ENCODE results near the gene GALNT6. TPM values are rescaled to one million over a fixed set of nuclear protein-coding genes. Genes with fewer than 3 reads are reported as not detected.

The GALNT6 gene
- total RNA-seq, 1 experiment from 2014 or later, result 6.5 TPM

DNA sequence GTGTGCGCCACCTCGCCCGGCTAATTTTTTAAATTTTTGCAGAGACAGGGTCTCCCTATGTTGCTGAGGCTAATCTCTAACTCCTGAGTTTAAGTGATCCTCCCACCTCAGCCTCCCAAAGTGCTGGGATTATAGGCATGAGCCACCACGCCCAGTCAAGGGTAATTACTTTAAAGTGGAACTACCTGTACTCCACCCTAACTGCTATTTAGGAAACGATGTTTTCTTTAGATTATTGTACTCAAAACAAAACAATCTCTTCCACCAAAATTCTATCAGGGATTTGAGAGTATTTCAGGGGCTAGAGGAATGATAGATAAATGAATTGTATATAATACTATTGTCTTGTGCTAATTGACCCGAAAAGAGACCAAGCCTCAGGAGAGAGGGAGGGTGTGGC, 57.7 kb downstream of the GALNT6 start:
- Histone ChIP-seq H3K4me3 (ENCODE audit: low read depth in 2 of 2, low read length in 2 of 2) (no peak overlapping the region), H3K36me3 (ENCODE audit: control insufficient read depth, insufficient read depth, low read length) (no peaks in the 10 kb centered on the region), H3K27ac (ENCODE audit: low read length) (no peak overlapping the region), H3K27me3 (ENCODE audit: control insufficient read depth, insufficient read depth, low read length) (no peaks in the 10 kb centered on the region), H3K4me1 (ENCODE audit: control insufficient read depth, insufficient read depth, low read length) (no peaks in the 10 kb centered on the region), H3K9me3 (ENCODE audit: control insufficient read depth, insufficient read depth, low read depth, low read length) (no peaks in the 10 kb centered on the region)
- in situ Hi-C loops (cut with HindIII; ENCODE audit: low pct_unique_long_range_greater_than_20kb, low sequenced_read_pairs), result no loop called here
- ATAC-seq, result no peak
- DNase-seq (ENCODE audit: low read depth, low spot score), result no peak
- intact Hi-C loops (cut with micrococcal nuclease; ENCODE audit: unreplicated experiment), result no loop called here
- ChIA-PET POLR2A (interaction anchor here (0.6 to 0.7 kb wide), 2 partner anchors 110 to 145 kb away, joined by 5 read pairs; no protein-coding TSS in a partner anchor), CTCF (no interaction called here)
- BruUV-seq (replicated peaks), result no TSS peak
- TF ChIP-seq POLR2AphosphoS5 (IDR thresholded peaks at IDR 0.05; ENCODE audit: low read depth, low read length) (no peak), SIN3A (IDR thresholded peaks at IDR 0.05; ENCODE audit: borderline replicate concordance, insufficient read depth, low read depth, low read length) (no peak), TCF7L2 (IDR thresholded peaks at IDR 0.05; ENCODE audit: low read depth, low read length) (no peak), CTCF (IDR thresholded peaks at IDR 0.05) (no peak)
- TF ChIP-seq, protein P1, sequence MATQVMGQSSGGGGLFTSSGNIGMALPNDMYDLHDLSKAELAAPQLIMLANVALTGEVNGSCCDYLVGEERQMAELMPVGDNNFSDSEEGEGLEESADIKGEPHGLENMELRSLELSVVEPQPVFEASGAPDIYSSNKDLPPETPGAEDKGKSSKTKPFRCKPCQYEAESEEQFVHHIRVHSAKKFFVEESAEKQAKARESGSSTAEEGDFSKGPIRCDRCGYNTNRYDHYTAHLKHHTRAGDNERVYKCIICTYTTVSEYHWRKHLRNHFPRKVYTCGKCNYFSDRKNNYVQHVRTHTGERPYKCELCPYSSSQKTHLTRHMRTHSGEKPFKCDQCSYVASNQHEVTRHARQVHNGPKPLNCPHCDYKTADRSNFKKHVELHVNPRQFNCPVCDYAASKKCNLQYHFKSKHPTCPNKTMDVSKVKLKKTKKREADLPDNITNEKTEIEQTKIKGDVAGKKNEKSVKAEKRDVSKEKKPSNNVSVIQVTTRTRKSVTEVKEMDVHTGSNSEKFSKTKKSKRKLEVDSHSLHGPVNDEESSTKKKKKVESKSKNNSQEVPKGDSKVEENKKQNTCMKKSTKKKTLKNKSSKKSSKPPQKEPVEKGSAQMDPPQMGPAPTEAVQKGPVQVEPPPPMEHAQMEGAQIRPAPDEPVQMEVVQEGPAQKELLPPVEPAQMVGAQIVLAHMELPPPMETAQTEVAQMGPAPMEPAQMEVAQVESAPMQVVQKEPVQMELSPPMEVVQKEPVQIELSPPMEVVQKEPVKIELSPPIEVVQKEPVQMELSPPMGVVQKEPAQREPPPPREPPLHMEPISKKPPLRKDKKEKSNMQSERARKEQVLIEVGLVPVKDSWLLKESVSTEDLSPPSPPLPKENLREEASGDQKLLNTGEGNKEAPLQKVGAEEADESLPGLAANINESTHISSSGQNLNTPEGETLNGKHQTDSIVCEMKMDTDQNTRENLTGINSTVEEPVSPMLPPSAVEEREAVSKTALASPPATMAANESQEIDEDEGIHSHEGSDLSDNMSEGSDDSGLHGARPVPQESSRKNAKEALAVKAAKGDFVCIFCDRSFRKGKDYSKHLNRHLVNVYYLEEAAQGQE (IDR thresholded peaks at IDR 0.05; ENCODE audit: insufficient read depth in 1 of 2, low read depth in 2 of 2, low read length in 1 of 2), result no peak

DNA sequence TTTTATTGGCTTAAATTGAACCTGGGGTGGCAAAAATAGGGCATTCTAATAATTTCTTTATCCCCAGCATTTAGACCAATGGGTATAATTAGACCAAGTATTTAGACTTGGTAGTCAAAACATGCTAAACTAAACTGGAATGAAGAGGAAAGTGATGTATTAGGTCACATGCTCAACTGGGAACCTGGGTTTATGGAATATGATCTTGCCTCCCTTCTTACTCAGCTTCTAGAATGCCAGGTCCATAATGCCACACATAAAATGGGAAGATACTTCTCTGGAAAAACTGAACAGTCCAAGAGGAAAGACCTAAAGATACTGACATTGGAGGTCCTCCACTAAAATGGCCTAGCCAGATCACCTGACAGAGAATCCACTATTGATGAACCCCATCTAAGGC, 61.0 kb downstream of the GALNT6 start:
- ATAC-seq (no peak), DNase-seq (ENCODE audit: low read depth, low spot score) (no peak)
- H3K4me3 ChIP-seq (ENCODE audit: low read depth in 2 of 2, low read length in 2 of 2), result no peak overlapping the region
- no peaks in the 10 kb centered on the region for H3K27me3 ChIP-seq (ENCODE audit: control insufficient read depth, insufficient read depth, low read length)
- in situ Hi-C loops (cut with HindIII; ENCODE audit: low pct_unique_long_range_greater_than_20kb, low sequenced_read_pairs), result no loop called here
- H3K4me1 ChIP-seq (ENCODE audit: control insufficient read depth, insufficient read depth, low read length), result no peaks in the 10 kb centered on the region
- TF ChIP-seq SIN3A (IDR thresholded peaks at IDR 0.05; ENCODE audit: borderline replicate concordance, insufficient read depth, low read depth, low read length) (no peak), TCF7L2 (IDR thresholded peaks at IDR 0.05; ENCODE audit: low read depth, low read length) (no peak), POLR2AphosphoS5 (IDR thresholded peaks at IDR 0.05; ENCODE audit: low read depth, low read length) (no peak), CTCF (IDR thresholded peaks at IDR 0.05) (no peak)
- TF ChIP-seq, protein P1 (IDR thresholded peaks at IDR 0.05; ENCODE audit: insufficient read depth in 1 of 2, low read depth in 2 of 2, low read length in 1 of 2), result no peak
- H3K36me3 ChIP-seq (ENCODE audit: control insufficient read depth, insufficient read depth, low read length), result no peaks in the 10 kb centered on the region
- no TSS peak for BruUV-seq (replicated peaks)
- H3K9me3 ChIP-seq (ENCODE audit: control insufficient read depth, insufficient read depth, low read depth, low read length), result no peaks in the 10 kb centered on the region
- ChIA-PET POLR2A (interaction anchor here (0.6 kb wide), 1 partner anchor 323 kb away, joined by 6 read pairs; no protein-coding TSS in a partner anchor), CTCF (interaction anchor here (0.5 kb wide), 1 partner anchor 23 kb away, joined by 3 read pairs; no protein-coding TSS in a partner anchor)
- intact Hi-C loops (cut with micrococcal nuclease; ENCODE audit: unreplicated experiment), result no loop called here
- H3K27ac ChIP-seq (ENCODE audit: low read length), result no peak overlapping the region

All from Panc1 (cell line).